A549 treated with Mapracorat at 1 μM for 4 hours (cell line): ENCODE data around the gene SLC7A6OS. TPM values are rescaled to one million over a fixed set of nuclear protein-coding genes. Genes with fewer than 3 reads are reported as not detected.

ENCODE experiments used
- total RNA-seq: library from RNA; stranded (reverse); fragments of 200-300 nt; extraction: Qiagen RNA extraction; gene quantifications from 5 replicates; pipeline ENCODE4 v1.2.3, GENCODE V29; 2022

Gene SLC7A6OS
- total RNA-seq: 9.7 to 12.3 TPM (median 10.8 TPM) in 5 replicates

GRCh38 chr16:68310774-68311511, at the start of gene SLC7A6OS, which contains the start of gene PRMT7:
TSS of gene SLC7A6OS (minus strand) at chr16:68310946. CDS start at chr16:68310926, 20 bp downstream.
TSS of gene PRMT7 (plus strand) at chr16:68311019. CDS start at chr16:68315980, 4,961 bp downstream.

GRCh38 chr16:68264128-68265077, 46.3 kb downstream of the SLC7A6OS start, which contains the start of gene SLC7A6:
TSS of gene SLC7A6 (plus strand) at chr16:68264526. CDS start at chr16:68274727, 10,201 bp downstream.

Other genes with a start within 250 kb of the SLC7A6OS start
- gene NFATC3, start 225.6 kb downstream of the SLC7A6OS start, total RNA-seq: 12.3 to 15.2 TPM (median 14.4 TPM) in 5 replicates
- gene ESRP2, start 74.8 kb downstream of the SLC7A6OS start, total RNA-seq: 0.06 to 0.34 TPM (median 0.09 TPM) in 4 of 5 replicates, not detected in the other
- 14.4 to 16.7 TPM (median 14.7 TPM) in 5 replicates for gene PLA2G15, start 65.6 kb downstream of the SLC7A6OS start, total RNA-seq
- gene SLC7A6, start 46.4 kb downstream of the SLC7A6OS start, total RNA-seq: 27.2 to 35.7 TPM (median 30.9 TPM) in 5 replicates
- gene PRMT7, start 73 bp upstream of the SLC7A6OS start, total RNA-seq: 26.3 to 31.8 TPM (median 28.8 TPM) in 5 replicates
- gene SMPD3, start 137.6 kb upstream of the SLC7A6OS start, total RNA-seq: 0.05 to 0.36 TPM (median 0.10 TPM) in 5 replicates
- 6.2 to 12.7 TPM (median 8.5 TPM) in 5 replicates for gene ZFP90, start 228.3 kb upstream of the SLC7A6OS start, total RNA-seq